ENCODE results near the gene ZNF407.

ZNF407 gene

DNA sequence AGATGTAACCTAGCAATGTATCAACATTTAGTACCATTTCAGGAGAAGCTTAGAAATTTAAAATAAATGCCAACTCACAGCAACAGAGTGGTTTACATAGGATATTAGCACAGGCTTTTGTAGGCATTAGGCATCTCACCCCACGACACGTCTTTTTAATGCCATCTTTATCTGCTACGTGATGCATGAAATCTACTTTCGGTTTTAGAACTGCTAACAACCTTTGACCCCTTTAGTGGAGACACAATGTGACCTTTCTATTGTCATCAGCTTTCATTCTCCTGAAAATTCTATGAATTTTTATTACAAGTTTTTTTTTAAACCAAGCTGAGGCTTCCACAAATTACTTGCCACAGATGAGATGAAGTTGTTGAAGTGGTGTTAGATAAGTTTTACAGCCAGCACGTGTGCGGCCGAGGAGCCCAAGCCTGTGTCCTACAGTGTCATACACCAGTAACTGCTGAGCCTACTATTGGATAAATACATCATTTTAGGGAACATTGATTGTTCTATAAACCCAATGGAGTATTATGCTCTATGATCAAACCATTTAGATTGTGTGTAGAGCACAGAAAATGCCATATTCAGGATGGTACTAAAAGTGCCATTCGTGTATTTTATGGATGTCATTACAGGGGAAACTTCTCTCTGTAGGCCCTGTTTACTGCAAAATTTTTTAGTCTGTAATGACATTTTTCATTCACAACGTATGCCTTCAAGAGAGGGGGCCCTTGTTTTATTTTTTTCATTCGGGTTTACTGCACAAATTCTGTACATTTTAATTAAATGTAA is 459.7 kb downstream of the ZNF407 start:
- DNase-seq (ENCODE audit: low read depth, low spot score): no peak
- H3K27ac ChIP-seq: no peak overlapping the region

GRCh38 chr18:75060185-75060584 is 462.5 kb downstream of the ZNF407 start:
- DNase-seq (ENCODE audit: low read depth, low spot score): no peak
- H3K27ac ChIP-seq: no peak overlapping the region

DNA sequence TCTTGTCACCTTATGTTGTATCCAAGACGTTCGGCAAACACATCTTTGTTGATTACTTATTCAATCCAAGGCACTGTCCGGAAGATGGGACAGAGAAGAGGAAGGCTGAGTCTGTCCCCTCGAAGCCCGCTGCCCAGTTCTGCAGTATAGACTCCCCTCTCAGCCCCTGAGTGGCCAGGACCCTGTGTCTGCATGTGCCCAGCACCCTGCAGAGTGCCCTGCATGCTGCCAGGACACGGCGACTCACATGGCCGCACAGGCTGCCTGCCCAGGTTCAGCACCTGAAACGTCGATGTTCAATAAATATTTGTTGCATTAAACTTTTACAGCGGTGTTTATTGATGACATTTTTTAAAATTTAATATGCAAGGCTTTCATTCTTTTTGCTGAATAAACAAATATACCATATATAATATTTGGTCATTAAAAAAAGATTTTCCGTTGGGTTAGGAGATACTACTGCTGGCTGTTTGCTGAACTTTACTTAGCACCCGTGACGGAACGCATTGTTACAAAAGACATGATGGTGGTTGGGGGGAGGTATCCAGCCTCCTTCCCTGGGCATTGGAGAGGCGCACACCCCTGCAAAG is 464.7 kb downstream of the ZNF407 start:
- DNase-seq (ENCODE audit: low read depth, low spot score): no peak
- no peak overlapping the region for H3K27ac ChIP-seq

DNA sequence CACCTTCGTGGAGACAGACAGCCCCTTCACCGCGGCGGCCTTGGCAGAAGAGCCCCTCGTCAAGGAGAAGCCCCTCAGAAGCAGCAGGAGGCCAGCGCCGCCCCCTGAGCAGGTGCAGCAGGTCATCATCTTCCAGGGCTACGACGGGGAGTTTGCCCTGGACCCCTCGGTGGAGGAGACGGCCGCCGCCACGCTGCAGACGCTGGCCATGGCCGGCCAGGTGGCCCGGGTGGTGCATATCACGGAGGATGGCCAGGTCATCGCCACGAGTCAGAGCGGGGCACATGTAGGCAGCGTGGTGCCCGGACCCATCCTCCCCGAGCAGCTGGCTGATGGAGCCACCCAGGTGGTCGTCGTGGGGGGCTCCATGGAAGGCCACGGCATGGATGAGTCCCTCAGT is 465.5 kb downstream of the ZNF407 start:
- no peak overlapping the region for H3K27ac ChIP-seq
- DNase-seq (ENCODE audit: low read depth, low spot score): no peak

GRCh38 chr18:75063615-75064512 is 466.2 kb downstream of the ZNF407 start:
- DNase-seq (ENCODE audit: low read depth, low spot score): no peak
- H3K27ac ChIP-seq: no peak overlapping the region

GRCh38 chr18:75064513-75064905 is 466.8 kb downstream of the ZNF407 start:
- no peak for DNase-seq (ENCODE audit: low read depth, low spot score)
- H3K27ac ChIP-seq: no peak overlapping the region

DNA sequence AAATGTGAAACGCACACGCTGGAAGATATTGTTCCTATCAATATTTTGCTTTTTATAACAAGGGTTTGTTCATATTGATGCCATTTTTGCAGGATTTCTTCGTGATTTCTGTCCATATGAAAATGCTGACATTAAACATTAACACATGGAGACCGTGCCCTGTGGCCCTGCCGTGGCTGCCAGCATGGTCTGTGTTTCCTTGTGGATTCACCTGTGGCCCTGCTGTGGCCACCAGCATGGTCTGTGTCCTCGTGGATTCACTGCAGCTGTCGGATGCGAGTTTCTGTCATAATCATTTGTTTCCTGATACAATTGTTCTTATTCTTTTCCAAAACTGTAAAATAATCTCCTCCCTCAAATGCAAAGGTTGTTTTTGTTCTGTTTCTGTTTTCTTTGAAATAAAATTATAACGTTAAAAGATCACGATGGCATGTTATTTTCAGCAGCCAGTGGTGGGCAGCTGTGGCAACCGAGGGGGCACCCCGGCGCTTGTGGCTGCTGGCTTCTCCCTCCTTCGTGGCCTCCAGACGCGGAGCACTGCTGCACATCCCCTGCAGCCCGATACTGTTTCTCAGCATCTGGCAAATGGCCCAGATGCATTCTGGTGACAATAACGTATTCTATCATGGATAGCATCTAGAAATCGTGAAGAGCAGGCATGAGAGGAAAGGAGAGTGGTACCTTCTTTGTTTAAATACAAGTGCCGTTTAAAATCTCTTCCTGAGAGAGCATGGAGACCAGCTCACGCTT is 467.8 kb downstream of the ZNF407 start:
- DNase-seq (ENCODE audit: low read depth, low spot score): no peak
- H3K27ac ChIP-seq: no peak overlapping the region

DNA sequence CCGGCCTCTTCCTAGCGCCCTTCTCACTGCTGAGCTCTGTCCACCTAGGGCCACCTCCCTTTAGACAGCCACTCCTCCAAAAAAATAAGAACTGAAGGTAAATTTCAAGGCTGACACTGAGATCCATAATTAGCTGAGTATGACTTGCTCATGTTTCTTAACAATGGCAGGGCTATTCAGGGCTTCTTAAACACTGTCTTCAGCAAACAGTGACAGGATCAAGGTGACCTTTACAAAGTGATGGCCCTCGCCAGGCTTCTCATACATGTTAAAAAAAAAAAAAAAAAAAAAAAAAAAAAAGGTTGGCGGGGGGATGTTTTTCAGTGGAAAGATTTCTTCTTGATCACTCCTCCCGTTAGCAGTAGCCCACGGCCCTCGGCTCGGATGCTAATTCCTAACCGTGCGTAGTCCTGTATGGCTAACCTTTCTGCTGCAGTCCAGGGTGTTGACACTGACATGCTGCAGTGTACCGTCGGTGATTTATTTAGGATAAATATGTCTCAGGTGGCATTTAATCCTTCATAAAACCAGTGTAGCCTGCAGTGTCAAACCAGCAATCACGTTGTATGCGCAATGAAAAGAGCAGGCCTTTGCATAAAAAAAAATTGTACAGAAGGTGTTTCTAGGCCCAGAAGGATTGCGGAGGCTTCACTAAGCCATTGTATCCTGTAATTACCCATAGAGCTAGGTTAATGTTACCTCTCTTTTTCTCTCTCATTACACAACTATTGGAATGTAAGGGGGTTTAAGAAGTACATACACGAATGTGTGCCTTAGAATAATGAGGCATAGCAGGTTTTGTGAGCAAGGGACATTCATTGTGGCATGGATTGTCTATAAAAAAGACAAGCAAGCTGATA is 468.6 kb downstream of the ZNF407 start:
- H3K27ac ChIP-seq: no peak overlapping the region
- DNase-seq (ENCODE audit: low read depth, low spot score): no peak

DNA sequence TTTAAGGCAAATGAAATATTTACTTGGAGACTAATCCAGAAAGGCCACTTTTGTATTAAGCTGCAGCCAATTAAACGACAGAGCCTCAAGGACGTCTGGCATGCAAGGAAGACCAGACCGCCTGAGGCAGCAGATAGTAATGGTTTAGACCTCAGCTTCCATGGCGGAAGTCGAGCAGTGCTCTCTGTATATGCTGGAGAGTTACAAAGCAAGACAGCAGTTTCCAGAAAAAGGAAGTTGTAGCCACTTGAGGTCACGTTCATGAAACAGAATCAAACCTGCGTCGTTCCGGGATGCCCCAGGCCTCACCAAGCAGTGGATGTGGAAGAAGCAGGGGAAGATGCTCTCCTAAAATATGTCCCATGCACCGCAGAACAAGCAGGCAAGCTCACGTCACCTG is 469.3 kb downstream of the ZNF407 start:
- no peak overlapping the region for H3K27ac ChIP-seq
- DNase-seq (ENCODE audit: low read depth, low spot score): no peak

GRCh38 chr18:75067996-75068645 is 470.5 kb downstream of the ZNF407 start:
- no peak overlapping the region for H3K27ac ChIP-seq
- no peak for DNase-seq (ENCODE audit: low read depth, low spot score)

GRCh38 chr18:75068682-75069435 is 471.2 kb downstream of the ZNF407 start:
- no peak for DNase-seq (ENCODE audit: low read depth, low spot score)
- H3K27ac ChIP-seq: no peak overlapping the region

- no peak for DNase-seq (ENCODE audit: low read depth, low spot score)
- peak overlapping the region; percentile 73 for H3K27ac ChIP-seq
Observed at GRCh38 chr18:75070235-75070624, 472.6 kb downstream of the ZNF407 start.

DNA sequence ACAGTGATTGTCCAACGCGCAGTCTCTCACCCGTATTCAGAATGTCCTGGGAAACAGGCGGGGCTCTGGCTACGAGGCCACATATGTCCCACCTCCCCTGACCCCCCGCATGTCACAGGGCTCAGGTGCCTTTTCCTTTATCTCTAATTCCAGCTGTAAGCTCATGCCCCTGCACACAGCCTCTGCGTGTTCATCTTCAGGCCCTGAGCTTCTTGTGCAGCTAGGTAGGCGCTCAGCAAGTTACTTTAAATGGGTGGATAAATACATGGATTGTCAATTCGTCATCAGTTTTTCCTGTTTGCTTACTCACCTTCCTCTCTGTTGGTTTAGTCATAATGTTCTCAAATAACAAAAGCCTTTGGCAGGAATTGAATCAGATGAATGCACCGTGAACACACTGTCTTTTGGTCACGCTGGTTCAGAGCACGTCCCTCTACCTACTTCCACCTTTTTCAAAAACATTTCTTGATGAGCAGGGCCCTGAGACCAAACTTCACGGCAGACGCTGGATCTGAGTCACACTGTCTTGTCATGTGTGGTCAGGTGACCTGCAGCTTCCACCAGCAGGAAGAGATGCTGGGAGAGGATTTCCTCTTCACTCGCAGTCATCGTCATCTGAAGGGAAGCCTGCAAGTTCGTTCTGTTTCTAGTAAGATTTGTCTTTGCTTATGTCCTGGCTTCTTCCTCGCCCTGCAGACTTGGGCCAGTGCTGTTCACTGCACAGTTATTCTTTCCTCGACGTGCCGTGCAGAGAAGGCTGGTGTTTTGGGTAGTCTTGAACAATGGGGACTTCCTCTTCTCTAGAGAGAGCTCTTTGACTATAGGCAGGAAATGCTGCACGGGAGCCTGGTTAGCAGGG is 473.2 kb downstream of the ZNF407 start:
- DNase-seq (ENCODE audit: low read depth, low spot score): peak; percentile 88
- peak overlapping the region; percentile 73 for H3K27ac ChIP-seq

DNA sequence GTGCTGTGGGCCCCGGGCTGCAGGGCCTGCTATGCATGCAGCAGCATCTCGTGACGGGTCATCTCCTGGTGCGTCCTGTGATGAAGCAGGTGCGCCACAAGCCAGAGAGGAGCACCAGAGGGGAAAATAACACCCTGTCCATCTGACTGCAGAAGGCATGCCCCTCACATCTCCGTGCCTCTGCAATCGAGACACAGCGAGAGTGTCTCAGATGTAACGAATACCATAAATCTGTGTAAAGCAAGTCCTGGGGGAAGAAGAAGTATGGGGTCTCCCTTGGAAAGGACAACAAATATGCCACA is 473.8 kb downstream of the ZNF407 start:
- peak overlapping the region; percentile 73 for H3K27ac ChIP-seq
- DNase-seq (ENCODE audit: low read depth, low spot score): no peak

GRCh38 chr18:75071866-75072671 is 474.4 kb downstream of the ZNF407 start:
- no peak overlapping the region for H3K27ac ChIP-seq
- DNase-seq (ENCODE audit: low read depth, low spot score): no peak

DNA sequence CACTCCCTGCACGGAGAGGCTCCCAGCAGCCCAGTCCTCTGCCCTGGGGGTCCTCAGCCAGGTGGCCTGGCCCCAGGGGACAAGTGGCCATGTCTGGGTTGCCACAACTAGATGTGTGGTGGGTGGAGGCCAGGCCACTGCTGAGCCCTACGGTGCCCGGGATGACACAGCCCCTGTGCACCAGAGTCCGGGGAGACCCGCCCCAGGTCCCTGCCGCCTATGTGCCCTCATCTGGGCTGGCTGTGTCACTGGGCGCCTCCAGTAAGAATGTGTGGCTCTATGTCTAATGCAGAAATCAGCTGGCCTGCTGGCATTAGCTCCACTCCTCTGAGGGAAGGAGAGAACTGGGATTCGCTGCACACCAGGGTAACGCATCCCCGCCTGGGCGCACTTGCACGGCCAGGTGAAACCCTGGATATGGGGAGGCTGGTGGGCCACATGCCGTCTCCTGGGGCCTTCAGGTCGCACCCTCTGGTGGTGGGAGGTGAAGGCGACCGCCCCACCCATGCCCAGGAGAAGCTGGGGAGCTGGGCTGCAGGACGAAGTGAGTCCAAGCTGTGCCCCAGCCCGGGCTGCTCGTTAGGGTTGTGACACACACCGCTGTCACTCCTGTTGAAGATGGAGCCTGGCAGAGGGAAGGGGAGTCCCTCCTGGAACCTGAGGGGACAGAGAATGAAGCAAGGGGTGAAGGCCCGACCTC is 475.2 kb downstream of the ZNF407 start:
- DNase-seq (ENCODE audit: low read depth, low spot score): no peak
- no peak overlapping the region for H3K27ac ChIP-seq
